HL-60 (cell line): Measurements from ENCODE around the gene FCER1A.

Experiments used
- GABPA ChIP-seq: IDR thresholded peaks from 2 replicates; pipeline ENCODE4 v1.6.1; 2012; ENCODE audit warnings: low read depth
- POLR2AphosphoS5 ChIP-seq: IDR thresholded peaks from 2 replicates; pipeline ENCODE4 v1.6.1; 2012; ENCODE audit warnings: low read depth
- REST ChIP-seq: IDR thresholded peaks from 2 replicates; pipeline ENCODE4 v1.6.1; 2012; ENCODE audit warnings: low read depth; ENCODE audit not compliant: insufficient replicate concordance
- TF ChIP-seq, protein P1 (sequence below): IDR thresholded peaks from one replicate; pipeline ENCODE4 v1.5.1; 2011; ENCODE audit warnings: low read length, control low read depth, inconsistent platforms; ENCODE audit not compliant: insufficient read depth

DNA sequence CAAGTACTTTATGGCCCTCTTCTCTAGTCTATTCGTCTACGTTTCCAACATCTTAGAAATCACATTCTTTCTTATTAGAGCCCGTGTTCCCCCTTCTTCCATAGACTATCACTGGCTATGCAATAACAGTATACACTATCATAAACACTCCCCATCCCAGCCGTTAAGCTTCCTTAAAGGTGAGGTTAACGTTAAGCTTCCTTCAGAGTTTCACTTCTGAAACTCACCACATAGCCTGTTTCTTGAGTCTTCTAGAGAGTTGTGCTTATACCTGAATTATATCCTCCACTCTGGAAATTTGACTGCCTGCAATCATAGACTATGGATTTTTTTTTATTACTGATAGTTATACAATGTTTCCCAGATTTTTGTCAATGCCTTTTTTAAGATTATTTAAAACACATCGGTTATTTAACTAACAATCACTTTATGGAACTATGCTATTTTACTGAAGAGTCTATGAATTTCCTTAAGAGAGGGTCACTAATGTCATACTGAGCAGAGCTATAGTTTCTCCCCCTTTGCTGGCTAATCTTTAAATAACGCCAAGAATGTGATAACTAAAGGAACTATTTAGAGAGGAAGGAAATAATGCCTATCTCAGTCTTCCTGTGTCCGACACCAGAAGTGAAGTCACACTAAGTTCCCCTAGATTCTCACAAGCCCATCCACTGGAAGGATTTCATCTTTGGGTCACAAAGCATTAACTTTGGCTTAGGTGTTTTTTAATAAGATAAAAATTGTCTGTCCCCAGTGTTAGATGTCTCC is 16.8 kb downstream of the FCER1A start:
- no peak for TF ChIP-seq GABPA
- TF ChIP-seq, protein P1, sequence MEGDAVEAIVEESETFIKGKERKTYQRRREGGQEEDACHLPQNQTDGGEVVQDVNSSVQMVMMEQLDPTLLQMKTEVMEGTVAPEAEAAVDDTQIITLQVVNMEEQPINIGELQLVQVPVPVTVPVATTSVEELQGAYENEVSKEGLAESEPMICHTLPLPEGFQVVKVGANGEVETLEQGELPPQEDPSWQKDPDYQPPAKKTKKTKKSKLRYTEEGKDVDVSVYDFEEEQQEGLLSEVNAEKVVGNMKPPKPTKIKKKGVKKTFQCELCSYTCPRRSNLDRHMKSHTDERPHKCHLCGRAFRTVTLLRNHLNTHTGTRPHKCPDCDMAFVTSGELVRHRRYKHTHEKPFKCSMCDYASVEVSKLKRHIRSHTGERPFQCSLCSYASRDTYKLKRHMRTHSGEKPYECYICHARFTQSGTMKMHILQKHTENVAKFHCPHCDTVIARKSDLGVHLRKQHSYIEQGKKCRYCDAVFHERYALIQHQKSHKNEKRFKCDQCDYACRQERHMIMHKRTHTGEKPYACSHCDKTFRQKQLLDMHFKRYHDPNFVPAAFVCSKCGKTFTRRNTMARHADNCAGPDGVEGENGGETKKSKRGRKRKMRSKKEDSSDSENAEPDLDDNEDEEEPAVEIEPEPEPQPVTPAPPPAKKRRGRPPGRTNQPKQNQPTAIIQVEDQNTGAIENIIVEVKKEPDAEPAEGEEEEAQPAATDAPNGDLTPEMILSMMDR = no peak
- no peak for TF ChIP-seq REST
- no peak for TF ChIP-seq POLR2AphosphoS5
